Caco-2 (cell line): ENCODE measurements around the gene SRSF11. TPM values are rescaled to one million over a fixed set of nuclear protein-coding genes. Genes with fewer than 3 reads are reported as not detected.

ENCODE experiments used
- BruUV-seq: library from RNA; stranded (reverse); fragments of 400-500 nt; replicated peaks from 2 replicates; lab custom pipeline; 2021; lab: Mats Ljungman, UMichigan
- CTCF ChIA-PET: fragments of 300-600 bp; sonication (Branson Sonifier 250); formaldehyde crosslinking; loops from one replicate; lab custom pipeline; 2022; ENCODE audit warnings: antibody characterized with exemption; lab: Charles Lee
- POLR2A ChIA-PET: fragments of 300-600 bp; sonication (Branson Sonifier 250); formaldehyde crosslinking; loops from one replicate; lab custom pipeline; 2022; ENCODE audit warnings: antibody characterized with exemption; lab: Charles Lee
- DNase-seq, 2 experiments: peaks; one replicate each; pipeline versions ENCODE4 v3.0.0 to v3.0.0-alpha.2; 2020 to 2022
- H3K27me3 ChIP-seq: replicated peaks from 2 replicates; pipeline ENCODE4 v1.6.0; 2011; ENCODE audit warnings: low read length; ENCODE audit not compliant: control insufficient read depth, insufficient read depth
- H3K36me3 ChIP-seq: 2 replicates; pipeline ENCODE4 v1.5.1; 2011; ENCODE audit warnings: low read length; ENCODE audit not compliant: control insufficient read depth, insufficient read depth
- H3K4me1 ChIP-seq: fragments of 250-450 bp; sonication (Bioruptor Pico); 2 replicates; pipeline ENCODE4 v1.5.1; 2020; ENCODE audit warnings: mild to moderate bottlenecking
- H3K4me3 ChIP-seq: 2 replicates; pipeline ENCODE4 v1.5.1; 2011; ENCODE audit warnings: low read depth, mild to moderate bottlenecking, control low read depth, low read length
- H3K9me3 ChIP-seq: fragments of 250-450 bp; sonication (Bioruptor Pico); 2 replicates; pipeline ENCODE4 v1.5.1; 2020; ENCODE audit warnings: mild to moderate bottlenecking, moderate library complexity
- H3K27ac Mint-ChIP-seq: one replicate; pipeline ENCODE4 v1.8.0; 2022; ENCODE audit warnings: mixed read lengths; ENCODE audit not compliant: unreplicated experiment
- H3K27me3 Mint-ChIP-seq: one replicate; pipeline ENCODE4 v1.8.0; 2022; ENCODE audit warnings: mixed read lengths; ENCODE audit not compliant: insufficient read depth, unreplicated experiment
- H3K36me3 Mint-ChIP-seq: one replicate; pipeline ENCODE4 v1.8.0; 2022; ENCODE audit warnings: mild to moderate bottlenecking, mixed read lengths; ENCODE audit not compliant: insufficient read depth, unreplicated experiment
- H3K4me1 Mint-ChIP-seq: one replicate; pipeline ENCODE4 v1.8.0; 2022; ENCODE audit warnings: low read depth, mixed read lengths; ENCODE audit not compliant: unreplicated experiment
- H3K4me3 Mint-ChIP-seq: one replicate; pipeline ENCODE4 v1.8.0; 2022; ENCODE audit warnings: mild to moderate bottlenecking, moderate library complexity, mixed read lengths; ENCODE audit not compliant: unreplicated experiment
- H3K9me3 Mint-ChIP-seq: one replicate; pipeline ENCODE4 v1.8.0; 2022; ENCODE audit warnings: mixed read lengths; ENCODE audit not compliant: unreplicated experiment
- CTCF ChIP-seq, 2 experiments: fragments of 200-600 bp in 1 of 2; IDR thresholded peaks; 1 replicate in 1 of 2; 2 replicates in 1 of 2; pipeline versions ENCODE4 v1.5.1 to v1.8.0; 2011 to 2022; ENCODE audit warnings: antibody characterized with exemption in 1 of 2, control low read depth in 1 of 2, inconsistent platforms in 1 of 2, low read depth in 1 of 2, low read length in 1 of 2, mild to moderate bottlenecking in 1 of 2, moderate library complexity in 1 of 2; ENCODE audit not compliant: insufficient read depth in 1 of 2, severe bottlenecking in 1 of 2, unreplicated experiment in 1 of 2
- intact Hi-C: fragments of 100-400 bp; cut with micrococcal nuclease; formaldehyde crosslinking; loops from one replicate; pipeline ENCODE4 v1.10.0; 2022; ENCODE audit not compliant: unreplicated experiment
- total RNA-seq: library from RNA; stranded (reverse); gene quantifications from 2 replicates; pipeline ENCODE4 v1.2.3, GENCODE V29; 2022

The SRSF11 gene
- total RNA-seq, 1 experiment from 2014 or later = 119 TPM

- no peak for TF ChIP-seq CTCF (IDR thresholded peaks at IDR 0.05; ENCODE audit: insufficient read depth in 1 of 2, low read depth in 1 of 2, low read length in 1 of 2, severe bottlenecking in 1 of 2, unreplicated experiment in 1 of 2)
- Mint-ChIP-seq H3K36me3 (peaks cover 11% of the 10 kb centered on the region), H3K4me3 (peak overlapping the region; percentile 49)
These were observed 13.7 kb upstream of the SRSF11 start for GRCh38 chr1:70207492-70207891.

DNA sequence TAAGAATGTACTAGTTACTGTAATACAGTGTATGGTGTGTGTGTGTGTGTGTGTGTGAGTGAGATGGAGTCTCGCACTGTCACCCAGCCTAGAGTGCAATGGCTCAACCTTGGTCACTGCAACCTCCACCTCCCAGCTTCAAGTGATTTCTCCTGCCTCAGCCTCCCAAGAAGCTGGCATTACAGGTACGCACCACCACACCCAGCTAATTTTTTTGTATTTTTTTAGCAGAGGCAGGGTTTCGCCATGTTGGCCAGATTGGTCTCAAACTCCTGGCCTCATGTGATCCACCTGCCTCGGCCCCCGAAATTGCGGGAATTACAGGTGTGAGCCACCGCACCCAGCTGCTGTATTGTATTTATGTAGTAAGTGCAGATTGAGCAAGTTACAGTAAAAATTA lies 12.9 kb upstream of the SRSF11 start:
- Histone ChIP-seq H3K4me1 (no peaks in the 10 kb centered on the region), H3K36me3 (no peaks in the 10 kb centered on the region), H3K27me3 (no peaks in the 10 kb centered on the region), H3K9me3 (no peaks in the 10 kb centered on the region), H3K4me3 (no peak overlapping the region)
- H3K27me3 Mint-ChIP-seq = no peaks in the 10 kb centered on the region
- ChIA-PET POLR2A (interaction anchor here (0.7 to 0.9 kb wide), 2 partner anchors 13 kb away, joined by 3 read pairs; partner anchors contain the start of gene SRSF11), CTCF (no interaction called here)
- intact Hi-C loops = loop anchor here (10.0 kb wide), 1 partner anchor 207 kb away; the partner anchor contains the start of gene CTH
- peaks cover 11% of the 10 kb centered on the region for H3K36me3 Mint-ChIP-seq
- TF ChIP-seq CTCF (IDR thresholded peaks at IDR 0.05; ENCODE audit: insufficient read depth in 1 of 2, low read depth in 1 of 2, low read length in 1 of 2, severe bottlenecking in 1 of 2, unreplicated experiment in 1 of 2) = no peak
- no peaks in the 10 kb centered on the region for H3K4me1 Mint-ChIP-seq
- no peak overlapping the region for H3K27ac Mint-ChIP-seq
- no peak overlapping the region for H3K4me3 Mint-ChIP-seq
- BruUV-seq = no TSS peak
- H3K9me3 Mint-ChIP-seq = no peaks in the 10 kb centered on the region
- DNase-seq = no peak

More at GRCh38 chr1:70207492-70207891, 13.7 kb upstream of the SRSF11 start:
- ChIA-PET CTCF (no interaction called here), POLR2A (interaction anchor here (0.9 kb wide), 1 partner anchor 14 kb away, joined by 3 read pairs; the partner anchor contains the start of gene SRSF11)
- Histone ChIP-seq H3K9me3 (no peaks in the 10 kb centered on the region), H3K27me3 (no peaks in the 10 kb centered on the region), H3K4me3 (no peak overlapping the region), H3K4me1 (no peaks in the 10 kb centered on the region), H3K36me3 (no peaks in the 10 kb centered on the region)
- intact Hi-C loops = loop anchor here (10.0 kb wide), 1 partner anchor 207 kb away; the partner anchor contains the start of gene CTH
- H3K9me3 Mint-ChIP-seq = no peaks in the 10 kb centered on the region
- H3K27ac Mint-ChIP-seq = no peak overlapping the region
- no peak for DNase-seq
- no peaks in the 10 kb centered on the region for H3K4me1 Mint-ChIP-seq
- BruUV-seq = no TSS peak
- no peaks in the 10 kb centered on the region for H3K27me3 Mint-ChIP-seq

DNA sequence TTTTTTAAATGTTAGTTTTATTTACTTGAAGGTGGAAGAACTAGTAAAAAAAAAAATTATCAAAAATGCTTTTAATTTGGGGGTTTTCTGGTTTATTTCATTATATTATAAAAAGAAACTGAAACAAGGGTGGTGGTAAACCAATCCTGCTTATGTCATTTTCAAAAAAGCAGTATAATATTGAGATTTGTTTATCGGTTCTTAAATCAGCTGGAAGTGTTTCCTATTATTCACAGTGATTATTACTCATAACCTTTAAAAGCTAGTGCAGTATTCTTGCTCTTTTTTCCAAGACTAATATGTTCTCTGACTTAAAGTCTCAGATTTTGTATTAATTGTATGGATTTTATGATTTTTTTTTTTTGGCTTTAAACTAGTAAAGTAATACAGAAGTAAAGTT lies 10.4 kb upstream of the SRSF11 start:
- Histone ChIP-seq H3K27me3 (no peaks in the 10 kb centered on the region), H3K36me3 (no peaks in the 10 kb centered on the region), H3K4me3 (no peak overlapping the region), H3K9me3 (no peaks in the 10 kb centered on the region), H3K4me1 (no peaks in the 10 kb centered on the region)
- Mint-ChIP-seq H3K4me3 (no peak overlapping the region), H3K9me3 (no peaks in the 10 kb centered on the region), H3K27ac (no peak overlapping the region), H3K4me1 (no peaks in the 10 kb centered on the region), H3K36me3 (peaks cover 6% of the 10 kb centered on the region), H3K27me3 (no peaks in the 10 kb centered on the region)
- no TSS peak for BruUV-seq
- intact Hi-C loops = no loop called here
- no peak for TF ChIP-seq CTCF (IDR thresholded peaks at IDR 0.05; ENCODE audit: insufficient read depth in 1 of 2, low read depth in 1 of 2, low read length in 1 of 2, severe bottlenecking in 1 of 2, unreplicated experiment in 1 of 2)
- DNase-seq = no peak
- ChIA-PET CTCF (no interaction called here), POLR2A (interaction anchor here (0.5 kb wide), 1 partner anchor 11 kb away, joined by 7 read pairs; the partner anchor contains the start of gene SRSF11)
